ENCODE data around the gene CTBP2.
"Not testable (repeated sequence)": the region's sequence is repeated elsewhere in the genome, so short reads cannot be mapped to it uniquely, and the experiment has no call there.

Gene CTBP2

GRCh38 chr10:125060826-125061556 lies 99.4 kb downstream of the CTBP2 start:
- Histone ChIP-seq H3K4me3 (ENCODE audit: low read length in 2 of 2) (no peak overlapping the region), H3K36me3 (ENCODE audit: control insufficient read depth in 2 of 2, insufficient read depth in 2 of 2, low read length in 2 of 2) (peaks cover under 1 to 5% of the 10 kb centered on the region in 2 donors), H3K27me3 (ENCODE audit: control insufficient read depth in 2 of 2, insufficient read depth in 2 of 2, low read length in 2 of 2) (no peaks in the 10 kb centered on the region), H3K9ac (ENCODE audit: low read depth in 1 of 2, low read length in 2 of 2) (peak overlapping the region; percentile 20 to 39), H3K27ac (ENCODE audit: low read depth in 2 of 2, low read length in 2 of 2) (peak overlapping the region; percentile 58 to 69), H3K9me3 (ENCODE audit: control insufficient read depth in 2 of 2, low read length in 2 of 2) (no peaks in the 10 kb centered on the region), H3K4me1 (ENCODE audit: control insufficient read depth in 2 of 2, insufficient read depth in 2 of 2, low read length in 2 of 2) (peaks cover 52 to 66% of the 10 kb centered on the region in 2 donors)

DNA sequence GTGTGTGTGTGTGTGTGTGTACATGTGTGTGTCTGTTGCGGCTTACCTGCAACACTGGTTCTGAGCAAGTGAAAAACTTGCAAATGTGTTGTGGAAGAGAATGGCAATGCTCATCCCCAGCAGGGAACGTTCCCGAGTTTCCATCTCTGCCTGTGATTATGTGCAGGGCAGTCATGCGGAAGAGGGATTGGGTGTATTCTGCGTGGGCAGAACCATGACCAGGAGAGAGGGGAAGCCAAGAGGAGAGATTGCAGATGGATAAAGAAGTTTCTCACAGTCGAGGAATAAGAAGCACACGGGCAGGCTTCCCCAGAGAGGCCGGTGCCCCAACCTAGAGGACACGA lies 99.9 kb downstream of the CTBP2 start:
- Histone ChIP-seq H3K27ac (ENCODE audit: low read depth in 2 of 2, low read length in 2 of 2) (peak overlapping the region; percentile 46 to 69), H3K27me3 (ENCODE audit: control insufficient read depth in 2 of 2, insufficient read depth in 2 of 2, low read length in 2 of 2) (no peaks in the 10 kb centered on the region), H3K4me3 (ENCODE audit: low read length in 2 of 2) (no peak overlapping the region), H3K4me1 (ENCODE audit: control insufficient read depth in 2 of 2, insufficient read depth in 2 of 2, low read length in 2 of 2) (peaks cover 52 to 64% of the 10 kb centered on the region in 2 donors), H3K36me3 (ENCODE audit: control insufficient read depth in 2 of 2, insufficient read depth in 2 of 2, low read length in 2 of 2) (peaks cover 0 to 5% of the 10 kb centered on the region in 2 donors), H3K9me3 (ENCODE audit: control insufficient read depth in 2 of 2, low read length in 2 of 2) (no peaks in the 10 kb centered on the region), H3K9ac (ENCODE audit: low read depth in 1 of 2, low read length in 2 of 2) (no peak overlapping the region)

DNA sequence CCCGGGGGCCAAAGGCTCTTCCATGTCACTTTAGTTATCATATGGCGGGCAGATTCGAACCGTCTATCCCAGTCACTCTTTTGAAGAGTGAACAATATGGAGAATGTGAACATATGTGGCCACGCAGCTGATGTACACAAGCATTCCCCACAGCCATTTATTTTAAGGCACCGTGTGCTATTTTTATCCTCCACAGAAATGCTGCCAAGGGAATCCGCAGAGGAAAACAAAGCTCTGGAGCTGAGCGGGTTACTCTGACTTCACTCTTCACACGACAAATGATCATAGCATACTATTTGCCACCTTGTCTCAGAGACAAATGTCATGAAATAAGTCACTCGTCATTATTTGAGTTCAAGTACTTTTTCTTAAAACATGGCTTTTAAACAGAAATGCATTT lies 100.3 kb downstream of the CTBP2 start:
- peaks cover 0 to 5% of the 10 kb centered on the region in 2 donors for H3K36me3 ChIP-seq (ENCODE audit: control insufficient read depth in 2 of 2, insufficient read depth in 2 of 2, low read length in 2 of 2)
- no peaks in the 10 kb centered on the region for H3K27me3 ChIP-seq (ENCODE audit: control insufficient read depth in 2 of 2, insufficient read depth in 2 of 2, low read length in 2 of 2)
- no peak overlapping the region for H3K4me3 ChIP-seq (ENCODE audit: low read length in 2 of 2)
- no peaks in the 10 kb centered on the region for H3K9me3 ChIP-seq (ENCODE audit: control insufficient read depth in 2 of 2, low read length in 2 of 2)
- peak overlapping the region in 1 of 2 donors; percentile 69 for H3K27ac ChIP-seq (ENCODE audit: low read depth in 2 of 2, low read length in 2 of 2)
- peaks cover 51 to 64% of the 10 kb centered on the region in 2 donors for H3K4me1 ChIP-seq (ENCODE audit: control insufficient read depth in 2 of 2, insufficient read depth in 2 of 2, low read length in 2 of 2)
- H3K9ac ChIP-seq (ENCODE audit: low read depth in 1 of 2, low read length in 2 of 2), result no peak overlapping the region

DNA sequence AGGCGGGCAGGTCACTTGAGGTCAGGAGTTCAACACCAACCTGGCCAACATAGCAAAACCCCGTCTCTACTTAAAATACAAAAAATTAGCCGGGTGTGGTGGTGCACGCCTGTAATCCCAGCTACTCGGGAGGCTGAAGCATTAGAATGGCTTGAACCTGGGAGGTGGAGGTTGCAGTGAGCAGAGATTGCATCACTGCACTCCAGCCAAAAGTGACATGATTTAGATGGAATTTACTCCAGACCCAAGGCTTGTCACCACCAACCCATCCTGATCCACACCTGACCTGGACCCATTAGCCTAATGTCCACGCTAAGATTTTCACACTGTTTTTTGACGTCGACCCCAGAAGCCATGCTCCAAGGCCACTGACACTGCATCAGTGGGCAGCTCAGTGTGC lies 101.0 kb downstream of the CTBP2 start:
- not testable (repeated sequence) for H3K36me3 ChIP-seq (ENCODE audit: control insufficient read depth in 2 of 2, insufficient read depth in 2 of 2, low read length in 2 of 2); H3K4me3 ChIP-seq (ENCODE audit: low read length in 2 of 2); H3K27me3 ChIP-seq (ENCODE audit: control insufficient read depth in 2 of 2, insufficient read depth in 2 of 2, low read length in 2 of 2); H3K9me3 ChIP-seq (ENCODE audit: control insufficient read depth in 2 of 2, low read length in 2 of 2); H3K27ac ChIP-seq (ENCODE audit: low read depth in 2 of 2, low read length in 2 of 2); H3K9ac ChIP-seq (ENCODE audit: low read depth in 1 of 2, low read length in 2 of 2)
- H3K4me1 ChIP-seq (ENCODE audit: control insufficient read depth in 2 of 2, insufficient read depth in 2 of 2, low read length in 2 of 2), result peaks cover 44 to 58% of the 10 kb centered on the region in 2 donors

DNA sequence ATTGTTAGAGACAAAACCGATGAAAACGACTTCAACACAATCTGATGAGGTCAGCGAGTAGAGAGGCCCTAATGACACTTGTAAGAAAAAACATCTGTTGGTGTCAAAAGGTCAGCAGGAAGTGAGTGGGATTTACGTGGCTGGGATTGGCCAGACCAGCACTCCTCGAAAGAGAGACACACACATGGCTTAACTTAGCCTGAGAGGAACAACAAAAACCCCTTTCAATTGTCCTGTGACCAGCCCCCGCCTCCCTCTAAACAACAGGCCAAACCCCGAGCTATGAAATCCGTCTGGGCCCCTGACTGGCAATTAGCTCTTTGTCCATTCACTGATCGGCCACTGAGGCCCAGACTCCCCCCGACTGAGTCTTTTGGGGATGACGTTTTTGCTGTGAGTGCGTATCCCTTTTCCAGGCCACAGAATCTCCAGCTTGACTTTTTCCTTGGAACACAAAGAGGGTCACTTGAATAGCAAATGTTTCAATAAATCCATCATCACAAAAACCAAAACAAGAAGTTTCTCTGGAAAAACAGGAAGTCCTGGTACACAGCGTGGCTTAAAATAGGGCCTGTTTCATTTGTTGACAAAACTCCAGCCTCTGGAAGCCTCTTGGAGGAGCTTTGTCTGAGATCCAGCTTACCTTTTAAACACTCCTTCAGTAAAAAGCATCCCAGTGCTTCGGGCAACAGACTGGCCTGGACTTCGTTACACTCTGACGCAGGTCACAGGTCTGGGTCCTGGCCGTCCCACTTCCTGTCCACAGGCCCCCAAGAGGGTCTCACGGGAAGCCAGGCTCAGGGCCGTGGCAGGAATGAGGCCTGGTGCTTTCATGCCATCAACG lies 103.0 kb downstream of the CTBP2 start:
- peak overlapping the region; percentile 84 to 87 for H3K27ac ChIP-seq (ENCODE audit: low read depth in 2 of 2, low read length in 2 of 2)
- no peaks in the 10 kb centered on the region for H3K9me3 ChIP-seq (ENCODE audit: control insufficient read depth in 2 of 2, low read length in 2 of 2)
- H3K36me3 ChIP-seq (ENCODE audit: control insufficient read depth in 2 of 2, insufficient read depth in 2 of 2, low read length in 2 of 2), result peaks cover 0 to 5% of the 10 kb centered on the region in 2 donors
- peak overlapping the region in 1 of 2 donors; percentile 49 for H3K9ac ChIP-seq (ENCODE audit: low read depth in 1 of 2, low read length in 2 of 2)
- H3K27me3 ChIP-seq (ENCODE audit: control insufficient read depth in 2 of 2, insufficient read depth in 2 of 2, low read length in 2 of 2), result no peaks in the 10 kb centered on the region
- peak overlapping the region in 1 of 2 donors; percentile 9 for H3K4me3 ChIP-seq (ENCODE audit: low read length in 2 of 2)
- H3K4me1 ChIP-seq (ENCODE audit: control insufficient read depth in 2 of 2, insufficient read depth in 2 of 2, low read length in 2 of 2), result peaks cover 39 to 50% of the 10 kb centered on the region in 2 donors

DNA sequence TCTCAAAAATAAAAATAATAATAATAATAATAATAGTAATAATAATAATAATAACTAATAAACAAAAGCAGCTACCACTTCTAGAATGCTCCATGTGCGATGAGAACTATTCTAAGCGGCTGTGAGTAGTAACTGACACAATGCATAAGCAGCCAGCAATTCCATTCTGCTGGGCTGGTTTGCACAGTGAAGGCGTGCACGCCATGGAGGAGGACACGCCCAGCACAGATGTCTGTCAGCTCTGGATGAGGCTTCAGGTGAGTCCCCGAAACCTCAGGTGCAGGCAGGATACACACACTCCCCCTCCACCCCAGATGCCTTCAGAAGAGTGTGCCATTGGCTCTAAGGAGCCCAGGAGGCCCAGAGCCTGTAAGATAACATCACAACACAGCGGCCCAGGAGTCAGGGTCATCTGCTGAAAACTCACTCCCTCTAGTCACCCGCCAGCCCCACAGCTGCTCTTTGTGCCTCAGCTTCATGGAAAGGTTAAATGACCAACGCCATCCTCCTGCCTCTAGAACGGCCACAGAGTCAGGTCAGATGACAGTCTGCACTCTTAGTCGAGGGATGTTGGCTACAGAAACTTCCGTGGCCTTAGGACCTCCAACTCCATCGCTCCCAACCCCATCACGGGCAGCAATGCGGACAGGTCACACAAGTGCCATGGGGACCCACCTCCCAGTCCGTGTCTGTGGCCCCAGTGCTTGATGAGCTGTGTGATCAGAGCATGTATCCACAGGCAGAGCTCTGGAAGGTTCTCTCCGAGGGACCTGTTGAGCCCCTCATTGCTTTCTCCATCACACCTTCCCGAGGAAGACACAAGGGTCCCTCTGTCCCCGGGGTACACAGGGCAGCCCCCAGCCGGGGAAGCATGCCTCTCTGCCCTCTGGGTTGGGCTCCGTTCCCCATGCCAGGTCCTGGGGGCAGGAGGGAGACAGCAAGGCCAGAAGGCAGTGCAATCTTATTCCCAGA lies 103.9 kb downstream of the CTBP2 start:
- Histone ChIP-seq H3K27me3 (ENCODE audit: control insufficient read depth in 2 of 2, insufficient read depth in 2 of 2, low read length in 2 of 2) (no peaks in the 10 kb centered on the region), H3K9ac (ENCODE audit: low read depth in 1 of 2, low read length in 2 of 2) (peak overlapping the region; percentile 47 to 48), H3K27ac (ENCODE audit: low read depth in 2 of 2, low read length in 2 of 2) (peak overlapping the region; percentile 84 to 87), H3K36me3 (ENCODE audit: control insufficient read depth in 2 of 2, insufficient read depth in 2 of 2, low read length in 2 of 2) (peaks cover 0 to 7% of the 10 kb centered on the region in 2 donors), H3K4me1 (ENCODE audit: control insufficient read depth in 2 of 2, insufficient read depth in 2 of 2, low read length in 2 of 2) (peaks cover 31 to 43% of the 10 kb centered on the region in 2 donors), H3K9me3 (ENCODE audit: control insufficient read depth in 2 of 2, low read length in 2 of 2) (no peaks in the 10 kb centered on the region), H3K4me3 (ENCODE audit: low read length in 2 of 2) (peak overlapping the region in 1 of 2 donors; percentile 9)

GRCh38 chr10:125055446-125055845 lies 104.9 kb downstream of the CTBP2 start:
- H3K4me3 ChIP-seq (ENCODE audit: low read length in 2 of 2), result no peak overlapping the region
- no peaks in the 10 kb centered on the region for H3K27me3 ChIP-seq (ENCODE audit: control insufficient read depth in 2 of 2, insufficient read depth in 2 of 2, low read length in 2 of 2)
- no peaks in the 10 kb centered on the region for H3K9me3 ChIP-seq (ENCODE audit: control insufficient read depth in 2 of 2, low read length in 2 of 2)
- peak overlapping the region in 1 of 2 donors; percentile 21 for H3K27ac ChIP-seq (ENCODE audit: low read depth in 2 of 2, low read length in 2 of 2)
- H3K4me1 ChIP-seq (ENCODE audit: control insufficient read depth in 2 of 2, insufficient read depth in 2 of 2, low read length in 2 of 2), result peaks cover 21 to 34% of the 10 kb centered on the region in 2 donors
- H3K9ac ChIP-seq (ENCODE audit: low read depth in 1 of 2, low read length in 2 of 2), result no peak overlapping the region
- peaks cover 3 to 7% of the 10 kb centered on the region in 2 donors for H3K36me3 ChIP-seq (ENCODE audit: control insufficient read depth in 2 of 2, insufficient read depth in 2 of 2, low read length in 2 of 2)

- Histone ChIP-seq H3K9me3 (ENCODE audit: control insufficient read depth in 2 of 2, low read length in 2 of 2) (no peaks in the 10 kb centered on the region), H3K9ac (ENCODE audit: low read depth in 1 of 2, low read length in 2 of 2) (no peak overlapping the region), H3K27me3 (ENCODE audit: control insufficient read depth in 2 of 2, insufficient read depth in 2 of 2, low read length in 2 of 2) (no peaks in the 10 kb centered on the region), H3K36me3 (ENCODE audit: control insufficient read depth in 2 of 2, insufficient read depth in 2 of 2, low read length in 2 of 2) (peaks cover 3 to 4% of the 10 kb centered on the region in 2 donors), H3K4me3 (ENCODE audit: low read length in 2 of 2) (no peak overlapping the region), H3K27ac (ENCODE audit: low read depth in 2 of 2, low read length in 2 of 2) (no peak overlapping the region), H3K4me1 (ENCODE audit: control insufficient read depth in 2 of 2, insufficient read depth in 2 of 2, low read length in 2 of 2) (peaks cover 20 to 29% of the 10 kb centered on the region in 2 donors)
These were observed 105.6 kb downstream of the CTBP2 start for GRCh38 chr10:125054669-125055268.

DNA sequence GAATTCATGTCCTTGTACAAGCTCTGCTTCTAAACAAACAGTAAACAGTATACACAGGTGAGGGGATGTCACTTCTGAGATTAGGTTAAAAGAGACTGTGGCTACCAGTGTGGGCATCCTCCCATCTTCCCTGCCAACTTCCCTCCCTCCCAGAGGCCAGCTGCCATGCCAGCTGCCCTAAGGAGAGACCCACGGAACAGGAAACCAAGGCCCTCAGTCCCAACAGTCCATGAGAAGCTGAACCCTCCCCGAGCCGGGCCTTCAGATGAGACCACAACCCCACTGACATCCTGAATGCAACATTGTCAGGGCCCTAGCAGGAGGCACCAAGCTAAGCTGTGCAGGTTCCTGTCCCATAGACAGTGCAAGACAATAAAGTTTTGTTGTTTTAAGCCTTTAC lies 106.1 kb downstream of the CTBP2 start:
- H3K27ac ChIP-seq (ENCODE audit: low read depth in 2 of 2, low read length in 2 of 2), result no peak overlapping the region
- no peaks in the 10 kb centered on the region for H3K27me3 ChIP-seq (ENCODE audit: control insufficient read depth in 2 of 2, insufficient read depth in 2 of 2, low read length in 2 of 2)
- H3K9ac ChIP-seq (ENCODE audit: low read depth in 1 of 2, low read length in 2 of 2), result no peak overlapping the region
- peaks cover 3 to 6% of the 10 kb centered on the region in 2 donors for H3K36me3 ChIP-seq (ENCODE audit: control insufficient read depth in 2 of 2, insufficient read depth in 2 of 2, low read length in 2 of 2)
- H3K4me3 ChIP-seq (ENCODE audit: low read length in 2 of 2), result no peak overlapping the region
- peaks cover 23 to 28% of the 10 kb centered on the region in 2 donors for H3K4me1 ChIP-seq (ENCODE audit: control insufficient read depth in 2 of 2, insufficient read depth in 2 of 2, low read length in 2 of 2)
- no peaks in the 10 kb centered on the region for H3K9me3 ChIP-seq (ENCODE audit: control insufficient read depth in 2 of 2, low read length in 2 of 2)

Measured in mucosa of rectum (tissue), 2 donors.